ENCODE results near the gene ADGRB3.

ADGRB3 gene

DNA sequence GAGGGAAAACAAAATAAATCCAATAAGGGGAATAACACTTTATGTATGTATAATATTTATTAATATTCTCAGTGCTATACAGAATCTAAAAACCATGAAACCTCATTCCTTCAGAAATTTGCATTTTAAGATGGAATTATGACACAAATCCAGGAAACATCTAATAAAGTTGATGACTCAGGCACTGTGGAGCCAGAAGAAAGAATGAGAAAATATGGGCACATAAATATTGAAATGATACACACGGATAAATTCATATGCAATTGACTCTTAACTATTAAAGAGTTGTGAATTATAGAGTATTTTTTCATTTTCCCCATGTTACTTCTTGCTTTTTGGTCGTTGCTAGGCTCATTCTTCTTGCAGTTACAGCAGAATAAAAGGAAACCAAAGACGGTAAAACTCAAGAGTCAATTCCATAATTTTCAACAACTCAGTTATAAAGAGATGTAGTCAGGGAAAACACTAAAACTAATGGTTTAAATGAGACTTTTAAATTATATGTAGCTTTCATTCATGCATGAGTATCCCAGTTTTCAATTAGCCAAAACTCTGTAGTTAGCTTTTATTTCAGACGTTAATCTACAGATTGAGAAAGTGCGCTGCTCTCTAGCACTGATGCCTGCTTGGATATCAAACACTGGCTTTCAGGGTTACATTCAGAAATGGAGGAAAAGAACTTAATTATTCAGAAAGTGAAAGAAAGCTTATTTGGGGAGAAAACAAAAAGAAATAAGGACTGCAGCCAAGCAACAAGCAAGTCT is 95.4 kb downstream of the ADGRB3 start:
- no peak overlapping the region for H3K9ac ChIP-seq (ENCODE audit: low read length)
- WGBS: 98% methylated on average over 2 of the region's 5 CpGs

DNA sequence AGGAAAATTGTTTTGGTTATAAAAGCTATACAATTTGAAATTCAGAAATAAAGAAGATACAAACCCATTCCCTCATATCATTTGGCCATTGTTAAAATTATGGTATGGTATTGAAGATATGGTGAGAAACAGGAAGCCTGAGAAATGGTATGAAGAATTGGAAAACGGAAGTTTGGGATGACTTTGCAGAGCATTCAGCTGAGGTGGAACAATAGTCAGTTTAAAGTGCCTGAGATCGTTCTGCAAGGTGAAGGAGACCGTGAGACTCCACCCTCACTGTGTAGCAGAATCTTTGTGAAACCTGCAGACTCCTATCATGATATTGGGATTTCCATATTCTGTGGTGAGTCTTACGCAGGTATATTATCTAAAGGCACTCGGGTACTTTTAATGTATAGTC is 97.3 kb downstream of the ADGRB3 start:
- Histone ChIP-seq H3K23ac (ENCODE audit: low read length in 2 of 2) (no peak overlapping the region), H3K9me3 (ENCODE audit: control insufficient read depth, low read length) (no peaks in the 10 kb centered on the region), H3K4ac (ENCODE audit: low read depth in 1 of 2, low read length in 2 of 2) (no peak overlapping the region), H2BK15ac (ENCODE audit: low read depth, poor library complexity, severe bottlenecking) (no peak overlapping the region), H4K91ac (ENCODE audit: low read length) (no peak overlapping the region), H2AK5ac (ENCODE audit: low read length, severe bottlenecking) (no peak overlapping the region), H3K9ac (ENCODE audit: low read length) (no peak overlapping the region), H3K14ac (ENCODE audit: low read length in 2 of 2) (no peak overlapping the region), H2BK5ac (ENCODE audit: low read depth, low read length, poor library complexity, severe bottlenecking) (no peak overlapping the region), H3K4me2 (ENCODE audit: low read length, poor library complexity, severe bottlenecking) (no peak overlapping the region), H3K27me3 (ENCODE audit: control insufficient read depth in 1 of 2, insufficient read depth in 1 of 2, low read length in 2 of 2) (no peaks in the 10 kb centered on the region), H3K27ac (ENCODE audit: low read length, poor library complexity, severe bottlenecking) (no peak overlapping the region), H2BK120ac (ENCODE audit: low read depth, low read length) (no peak overlapping the region), H3K4me1 (ENCODE audit: control insufficient read depth, insufficient read depth, low read depth, low read length) (no peaks in the 10 kb centered on the region), H2AFZ (ENCODE audit: low read depth, low read length) (no peak overlapping the region), H3K79me1 (replicated peaks; ENCODE audit: low read length, poor library complexity, severe bottlenecking) (no peaks in the 10 kb centered on the region), H3K36me3 (ENCODE audit: control insufficient read depth in 1 of 2, insufficient read depth in 2 of 2, low read depth in 1 of 2, low read length in 2 of 2) (no peaks in the 10 kb centered on the region), H3K18ac (ENCODE audit: low read depth in 1 of 2, low read length in 2 of 2) (no peak overlapping the region), H3K4me3 (ENCODE audit: insufficient read depth in 1 of 2, low read depth in 1 of 2, low read length in 2 of 2) (no peak overlapping the region), H4K8ac (ENCODE audit: low read length) (no peak overlapping the region), H2BK12ac (ENCODE audit: low read length in 2 of 2) (no peak overlapping the region)
- no peak for DNase-seq
- 85% methylated on average over 3 of the region's 5 CpGs for WGBS

More for the DNA sequence above, 95.4 kb downstream of the ADGRB3 start:
- Histone ChIP-seq H4K91ac (ENCODE audit: low read length) (no peak overlapping the region), H3K4me2 (ENCODE audit: low read length, poor library complexity, severe bottlenecking) (no peak overlapping the region), H2BK5ac (ENCODE audit: low read depth, low read length, poor library complexity, severe bottlenecking) (no peak overlapping the region), H3K4me3 (ENCODE audit: insufficient read depth in 1 of 2, low read depth in 1 of 2, low read length in 2 of 2) (no peak overlapping the region), H2BK120ac (ENCODE audit: low read depth, low read length) (no peak overlapping the region), H3K9me3 (ENCODE audit: control insufficient read depth, low read length) (no peaks in the 10 kb centered on the region), H3K27ac (ENCODE audit: low read length, poor library complexity, severe bottlenecking) (no peak overlapping the region), H2BK12ac (ENCODE audit: low read length in 2 of 2) (no peak overlapping the region), H3K14ac (ENCODE audit: low read length in 2 of 2) (no peak overlapping the region), H3K79me1 (replicated peaks; ENCODE audit: low read length, poor library complexity, severe bottlenecking) (no peaks in the 10 kb centered on the region), H2AK5ac (ENCODE audit: low read length, severe bottlenecking) (no peak overlapping the region), H2BK15ac (ENCODE audit: low read depth, poor library complexity, severe bottlenecking) (no peak overlapping the region), H4K8ac (ENCODE audit: low read length) (no peak overlapping the region), H3K4me1 (ENCODE audit: control insufficient read depth, insufficient read depth, low read depth, low read length) (no peaks in the 10 kb centered on the region), H2AFZ (ENCODE audit: low read depth, low read length) (no peak overlapping the region), H3K4ac (ENCODE audit: low read depth in 1 of 2, low read length in 2 of 2) (no peak overlapping the region), H3K23ac (ENCODE audit: low read length in 2 of 2) (no peak overlapping the region), H3K27me3 (ENCODE audit: control insufficient read depth in 1 of 2, insufficient read depth in 1 of 2, low read length in 2 of 2) (no peaks in the 10 kb centered on the region), H3K36me3 (ENCODE audit: control insufficient read depth in 1 of 2, insufficient read depth in 2 of 2, low read depth in 1 of 2, low read length in 2 of 2) (no peaks in the 10 kb centered on the region), H3K18ac (ENCODE audit: low read depth in 1 of 2, low read length in 2 of 2) (no peak overlapping the region)
- no peak for DNase-seq

DNA sequence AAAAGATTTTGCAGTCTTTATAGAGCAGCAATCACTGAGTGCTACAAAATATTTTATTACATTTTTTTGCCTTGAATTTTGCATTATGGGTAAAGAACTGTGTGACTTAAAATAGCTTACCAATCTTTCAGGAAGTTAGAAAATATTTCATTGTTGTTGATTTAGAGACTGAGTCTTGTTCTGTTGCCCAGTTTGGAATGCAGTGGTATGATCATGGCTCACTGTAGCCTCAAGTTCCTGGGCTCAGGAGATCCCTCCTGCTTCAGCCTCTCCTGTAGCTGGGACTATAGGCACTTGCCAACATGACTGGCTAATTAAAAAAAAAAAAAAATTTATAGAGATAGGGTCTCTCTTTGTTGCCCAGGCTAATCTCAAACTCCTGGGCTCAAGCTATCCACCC is 100.8 kb downstream of the ADGRB3 start:
- Histone ChIP-seq H3K4ac (ENCODE audit: low read depth in 1 of 2, low read length in 2 of 2) (no peak overlapping the region), H2BK15ac (ENCODE audit: low read depth, poor library complexity, severe bottlenecking) (no peak overlapping the region), H3K23ac (ENCODE audit: low read length in 2 of 2) (no peak overlapping the region), H3K9ac (ENCODE audit: low read length) (no peak overlapping the region), H3K36me3 (ENCODE audit: control insufficient read depth in 1 of 2, insufficient read depth in 2 of 2, low read depth in 1 of 2, low read length in 2 of 2) (no peaks in the 10 kb centered on the region), H3K9me3 (ENCODE audit: control insufficient read depth, low read length) (no peaks in the 10 kb centered on the region), H3K14ac (ENCODE audit: low read length in 2 of 2) (no peak overlapping the region), H3K27ac (ENCODE audit: low read length, poor library complexity, severe bottlenecking) (no peak overlapping the region), H2BK120ac (ENCODE audit: low read depth, low read length) (no peak overlapping the region), H3K4me1 (ENCODE audit: control insufficient read depth, insufficient read depth, low read depth, low read length) (no peaks in the 10 kb centered on the region), H2AFZ (ENCODE audit: low read depth, low read length) (no peak overlapping the region), H2BK12ac (ENCODE audit: low read length in 2 of 2) (no peak overlapping the region), H2AK5ac (ENCODE audit: low read length, severe bottlenecking) (no peak overlapping the region), H3K79me1 (replicated peaks; ENCODE audit: low read length, poor library complexity, severe bottlenecking) (no peaks in the 10 kb centered on the region), H4K91ac (ENCODE audit: low read length) (no peak overlapping the region), H3K27me3 (ENCODE audit: control insufficient read depth in 1 of 2, insufficient read depth in 1 of 2, low read length in 2 of 2) (no peaks in the 10 kb centered on the region), H3K4me2 (ENCODE audit: low read length, poor library complexity, severe bottlenecking) (no peak overlapping the region), H4K8ac (ENCODE audit: low read length) (no peak overlapping the region), H2BK5ac (ENCODE audit: low read depth, low read length, poor library complexity, severe bottlenecking) (no peak overlapping the region), H3K18ac (ENCODE audit: low read depth in 1 of 2, low read length in 2 of 2) (no peak overlapping the region), H3K4me3 (ENCODE audit: insufficient read depth in 1 of 2, low read depth in 1 of 2, low read length in 2 of 2) (no peak overlapping the region)
- no peak for DNase-seq

DNA sequence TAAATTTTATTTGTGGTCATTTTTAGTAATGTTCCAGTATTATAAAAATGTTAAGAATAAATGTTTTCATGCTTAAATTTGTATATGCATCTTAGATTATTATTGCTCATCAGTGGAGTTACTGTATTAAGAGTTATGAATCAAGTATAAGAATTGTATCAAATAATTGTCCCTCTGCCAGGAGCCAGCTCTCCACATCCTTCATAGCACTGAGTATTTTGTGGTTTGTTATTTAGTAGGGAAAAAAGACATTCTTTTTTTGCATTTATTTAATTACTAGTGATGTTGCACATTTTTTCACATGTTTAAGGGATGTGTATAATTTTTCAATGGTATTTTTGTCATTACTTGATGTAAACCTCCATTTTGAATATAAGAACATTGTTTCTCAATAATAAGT is 102.0 kb downstream of the ADGRB3 start:
- no peak overlapping the region for H3K4me2 ChIP-seq (ENCODE audit: low read length, poor library complexity, severe bottlenecking)
- no peak overlapping the region for H3K4me3 ChIP-seq (ENCODE audit: insufficient read depth in 1 of 2, low read depth in 1 of 2, low read length in 2 of 2)
- H3K9me3 ChIP-seq (ENCODE audit: control insufficient read depth, low read length): no peaks in the 10 kb centered on the region
- no peak overlapping the region for H2BK12ac ChIP-seq (ENCODE audit: low read length in 2 of 2)
- no peak overlapping the region for H4K8ac ChIP-seq (ENCODE audit: low read length)
- no peak overlapping the region for H2AK5ac ChIP-seq (ENCODE audit: low read length, severe bottlenecking)
- no peak overlapping the region for H2AFZ ChIP-seq (ENCODE audit: low read depth, low read length)
- no peak overlapping the region for H2BK120ac ChIP-seq (ENCODE audit: low read depth, low read length)
- H4K91ac ChIP-seq (ENCODE audit: low read length): no peak overlapping the region
- H3K79me1 ChIP-seq (replicated peaks; ENCODE audit: low read length, poor library complexity, severe bottlenecking): no peaks in the 10 kb centered on the region
- H3K18ac ChIP-seq (ENCODE audit: low read depth in 1 of 2, low read length in 2 of 2): no peak overlapping the region
- H3K36me3 ChIP-seq (ENCODE audit: control insufficient read depth in 1 of 2, insufficient read depth in 2 of 2, low read depth in 1 of 2, low read length in 2 of 2): no peaks in the 10 kb centered on the region
- no peak overlapping the region for H3K23ac ChIP-seq (ENCODE audit: low read length in 2 of 2)
- H3K4ac ChIP-seq (ENCODE audit: low read depth in 1 of 2, low read length in 2 of 2): no peak overlapping the region
- H2BK15ac ChIP-seq (ENCODE audit: low read depth, poor library complexity, severe bottlenecking): no peak overlapping the region
- no peak for DNase-seq
- no peak overlapping the region for H3K27ac ChIP-seq (ENCODE audit: low read length, poor library complexity, severe bottlenecking)
- no peak overlapping the region for H3K14ac ChIP-seq (ENCODE audit: low read length in 2 of 2)
- H3K4me1 ChIP-seq (ENCODE audit: control insufficient read depth, insufficient read depth, low read depth, low read length): no peaks in the 10 kb centered on the region
- H3K27me3 ChIP-seq (ENCODE audit: control insufficient read depth in 1 of 2, insufficient read depth in 1 of 2, low read length in 2 of 2): no peaks in the 10 kb centered on the region
- no peak overlapping the region for H3K9ac ChIP-seq (ENCODE audit: low read length)
- no peak overlapping the region for H2BK5ac ChIP-seq (ENCODE audit: low read depth, low read length, poor library complexity, severe bottlenecking)
